ENCODE measurements around the gene MRPL18.
"Not testable (repeated sequence)": the region's sequence is repeated elsewhere in the genome, so short reads cannot be mapped to it uniquely, and the experiment has no call there.

MRPL18 gene

GRCh38 chr6:159790149-159790955 lies at the start of gene MRPL18:
Gene MRPL18, plus strand, starts transcription at chr6:159790467. Its CDS starts 121 bp downstream, at chr6:159790588.
- Mint-ChIP-seq H3K9me3 (no peaks in the 10 kb centered on the region), H3K4me1 (peaks cover 72% of the 10 kb centered on the region), H3K27me3 (peaks cover 3% of the 10 kb centered on the region), H3K27ac (peak within 1 kb of the TSS; percentile 99), H3K4me3 (peak within 1 kb of the TSS; percentile 91), H3K36me3 (ENCODE audit: low read depth) (peaks cover 66% of the 10 kb centered on the region)
- ATAC-seq (peak; percentile 92), DNase-seq (peak; percentile 88)

DNA sequence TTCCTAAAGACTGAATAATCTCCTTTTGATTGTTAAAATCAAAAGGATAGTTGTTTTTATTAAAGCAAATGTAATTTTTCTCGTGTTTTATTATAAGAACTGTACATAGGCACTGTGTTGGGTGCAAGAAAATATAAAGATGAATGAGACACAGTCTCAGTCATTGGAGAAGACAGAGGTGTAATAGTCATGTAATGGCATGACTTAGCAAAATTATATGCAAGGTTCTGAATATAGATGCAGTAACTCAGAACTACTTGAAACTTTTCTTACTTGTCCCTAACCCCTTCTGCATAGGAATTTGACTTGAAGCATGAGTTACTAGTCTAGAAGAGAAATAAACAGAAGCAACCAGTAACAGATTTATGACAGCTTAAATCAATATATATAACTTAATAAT lies 48.1 kb upstream of the MRPL18 start:
- DNase-seq (no peak), ATAC-seq (no peak)
- peaks cover 56% of the 10 kb centered on the region for H3K36me3 Mint-ChIP-seq (ENCODE audit: low read depth)
- no peaks in the 10 kb centered on the region for H3K9me3 Mint-ChIP-seq
- H3K27ac Mint-ChIP-seq = peak overlapping the region; percentile 72
- peaks cover 13% of the 10 kb centered on the region for H3K4me1 Mint-ChIP-seq
- H3K4me3 Mint-ChIP-seq = no peak overlapping the region
- no peaks in the 10 kb centered on the region for H3K27me3 Mint-ChIP-seq

DNA sequence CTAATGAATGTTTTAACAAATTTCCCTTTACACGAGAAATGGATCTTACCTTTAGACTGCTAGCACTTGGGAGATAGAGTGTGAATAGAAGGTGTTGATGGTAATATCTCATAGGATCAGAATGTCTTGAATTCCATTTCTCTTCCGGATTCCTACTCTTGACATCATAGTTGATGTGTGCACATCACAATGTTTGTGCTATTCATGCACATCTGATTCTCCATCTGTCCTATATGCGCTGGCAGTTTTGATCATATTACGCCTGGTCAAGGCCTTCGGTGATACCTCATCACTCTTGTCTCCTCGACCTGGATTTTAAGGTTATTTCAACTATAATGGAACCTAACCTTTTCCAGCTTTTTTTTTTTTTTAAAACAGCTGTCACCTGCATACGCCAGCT lies 45.2 kb upstream of the MRPL18 start:
- peaks cover 2% of the 10 kb centered on the region for H3K4me1 Mint-ChIP-seq
- DNase-seq (no peak), ATAC-seq (no peak)
- no peaks in the 10 kb centered on the region for H3K9me3 Mint-ChIP-seq
- no peaks in the 10 kb centered on the region for H3K27me3 Mint-ChIP-seq
- H3K36me3 Mint-ChIP-seq (ENCODE audit: low read depth) = peaks cover 70% of the 10 kb centered on the region
- H3K27ac Mint-ChIP-seq = peak overlapping the region; percentile 54
- H3K4me3 Mint-ChIP-seq = no peak overlapping the region

- ATAC-seq (no peak), DNase-seq (no peak)
- no peak overlapping the region for H3K27ac Mint-ChIP-seq
Observed at GRCh38 chr6:159746759-159747158, 43.5 kb upstream of the MRPL18 start.

DNA sequence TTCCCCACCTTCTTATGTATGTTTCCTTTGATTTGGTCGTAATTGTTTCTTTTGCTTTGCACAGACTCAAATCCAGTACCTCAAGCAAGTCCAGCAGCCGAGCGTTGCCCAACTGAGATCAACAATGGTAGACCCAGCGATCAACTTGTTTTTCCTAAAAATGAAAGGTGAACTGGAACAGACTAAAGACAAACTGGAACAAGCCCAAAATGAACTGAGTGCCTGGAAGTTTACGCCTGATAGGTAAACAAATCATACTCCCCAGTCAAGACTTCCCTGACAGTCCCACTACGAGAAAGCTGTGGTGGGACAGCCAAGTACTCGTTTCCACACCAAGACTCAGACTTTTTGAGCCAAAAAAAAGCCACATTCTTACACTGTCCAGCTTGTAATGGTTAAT lies 42.1 kb upstream of the MRPL18 start:
- not testable (repeated sequence) for H3K27me3 Mint-ChIP-seq, H3K4me1 Mint-ChIP-seq, H3K9me3 Mint-ChIP-seq, H3K4me3 Mint-ChIP-seq, DNase-seq, H3K27ac Mint-ChIP-seq, ATAC-seq
- peaks cover 73% of the 10 kb centered on the region for H3K36me3 Mint-ChIP-seq (ENCODE audit: low read depth)

More at GRCh38 chr6:159746759-159747158, 43.5 kb upstream of the MRPL18 start:
- H3K9me3 Mint-ChIP-seq = no peaks in the 10 kb centered on the region
- no peak overlapping the region for H3K4me3 Mint-ChIP-seq
- peaks cover 72% of the 10 kb centered on the region for H3K36me3 Mint-ChIP-seq (ENCODE audit: low read depth)
- H3K4me1 Mint-ChIP-seq = no peaks in the 10 kb centered on the region
- no peaks in the 10 kb centered on the region for H3K27me3 Mint-ChIP-seq

- Mint-ChIP-seq H3K9me3 (no peaks in the 10 kb centered on the region), H3K27ac (no peak overlapping the region), H3K4me3 (no peak overlapping the region), H3K27me3 (no peaks in the 10 kb centered on the region), H3K4me1 (peaks cover 4% of the 10 kb centered on the region), H3K36me3 (ENCODE audit: low read depth) (peaks cover 72% of the 10 kb centered on the region)
- ATAC-seq (no peak), DNase-seq (no peak)
Observed at GRCh38 chr6:159751448-159751847, 38.8 kb upstream of the MRPL18 start.

GRCh38 chr6:159753081-159753872 lies 37.0 kb upstream of the MRPL18 start:
- Mint-ChIP-seq H3K4me1 (peaks cover 6% of the 10 kb centered on the region), H3K36me3 (ENCODE audit: low read depth) (peaks cover 74% of the 10 kb centered on the region), H3K4me3 (no peak overlapping the region), H3K9me3 (no peaks in the 10 kb centered on the region), H3K27me3 (no peaks in the 10 kb centered on the region), H3K27ac (peak overlapping the region; percentile 53)
- no peak for ATAC-seq
- no peak for DNase-seq

GRCh38 chr6:159754401-159754800 lies 35.9 kb upstream of the MRPL18 start:
- no peak overlapping the region for H3K27ac Mint-ChIP-seq

GRCh38 chr6:159754959-159755914 lies 35.0 kb upstream of the MRPL18 start:
- Mint-ChIP-seq H3K4me3 (no peak overlapping the region), H3K4me1 (peaks cover 13% of the 10 kb centered on the region), H3K36me3 (ENCODE audit: low read depth) (peaks cover 65% of the 10 kb centered on the region), H3K9me3 (no peaks in the 10 kb centered on the region), H3K27ac (no peak overlapping the region), H3K27me3 (no peaks in the 10 kb centered on the region)
- DNase-seq (no peak), ATAC-seq (no peak)

More at GRCh38 chr6:159754401-159754800, 35.9 kb upstream of the MRPL18 start:
- Mint-ChIP-seq H3K4me1 (peaks cover 9% of the 10 kb centered on the region), H3K4me3 (no peak overlapping the region), H3K9me3 (no peaks in the 10 kb centered on the region), H3K27me3 (no peaks in the 10 kb centered on the region), H3K36me3 (ENCODE audit: low read depth) (peaks cover 69% of the 10 kb centered on the region)
- DNase-seq (no peak), ATAC-seq (no peak)

- ATAC-seq (no peak), DNase-seq (no peak)
- Mint-ChIP-seq H3K4me3 (no peak overlapping the region), H3K36me3 (ENCODE audit: low read depth) (peaks cover 58% of the 10 kb centered on the region), H3K27ac (no peak overlapping the region), H3K9me3 (no peaks in the 10 kb centered on the region), H3K27me3 (no peaks in the 10 kb centered on the region), H3K4me1 (peaks cover 24% of the 10 kb centered on the region)
Observed at GRCh38 chr6:159756508-159756907, 33.8 kb upstream of the MRPL18 start.

DNA sequence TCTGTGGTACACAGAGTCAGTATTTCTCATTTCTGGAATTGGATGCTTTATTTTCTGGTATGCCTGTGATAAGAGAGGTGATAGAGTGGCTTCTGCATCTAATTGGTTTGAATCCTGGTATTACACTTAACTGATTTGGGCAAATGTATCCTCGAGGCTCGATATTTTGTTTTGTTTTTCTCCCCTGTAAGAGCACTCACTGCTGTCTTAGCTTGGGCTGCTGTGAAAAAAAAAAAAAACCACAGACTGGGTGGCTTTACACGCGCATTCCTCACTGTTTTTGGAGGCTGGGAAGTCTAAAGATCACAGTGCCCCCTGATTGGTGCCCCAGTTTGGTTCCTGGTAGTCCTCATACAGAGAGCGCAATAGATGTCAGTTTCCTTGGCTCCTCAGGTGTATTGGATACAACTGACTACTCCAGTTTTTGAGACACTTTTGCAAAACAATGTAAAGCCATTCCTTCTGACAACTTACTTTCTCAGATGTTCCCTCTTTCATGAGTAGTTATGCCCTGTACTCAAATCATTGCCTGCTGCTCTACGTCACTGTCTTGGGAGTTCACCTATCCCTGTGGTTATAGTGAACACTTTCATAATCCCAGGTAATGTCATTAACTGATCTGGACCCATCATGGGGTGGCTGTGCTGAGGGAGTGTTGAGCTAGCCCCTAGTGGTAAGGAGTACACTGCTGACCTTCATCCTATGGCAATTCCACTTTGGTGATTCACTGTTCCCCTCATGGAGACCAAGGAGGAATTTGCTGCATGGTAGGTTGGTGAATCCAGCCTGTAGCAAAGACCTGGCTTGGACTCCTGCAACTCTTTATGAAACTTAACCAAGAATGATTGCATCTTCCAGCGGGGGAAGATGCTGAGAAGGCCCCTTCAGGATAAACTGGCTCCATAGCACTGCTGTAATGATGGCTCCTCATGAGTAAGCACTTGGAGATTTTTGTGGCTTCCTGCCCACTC lies 32.0 kb upstream of the MRPL18 start:
- Mint-ChIP-seq H3K27ac (peak overlapping the region; percentile 15), H3K4me3 (no peak overlapping the region), H3K9me3 (no peaks in the 10 kb centered on the region), H3K27me3 (no peaks in the 10 kb centered on the region), H3K4me1 (peaks cover 30% of the 10 kb centered on the region), H3K36me3 (ENCODE audit: low read depth) (peaks cover 49% of the 10 kb centered on the region)
- ATAC-seq (no peak), DNase-seq (no peak)

GRCh38 chr6:159759645-159760044 lies 30.6 kb upstream of the MRPL18 start:
- H3K4me3 Mint-ChIP-seq = peak overlapping the region; percentile 17
- no peaks in the 10 kb centered on the region for H3K9me3 Mint-ChIP-seq
- H3K4me1 Mint-ChIP-seq = peaks cover 30% of the 10 kb centered on the region
- H3K27me3 Mint-ChIP-seq = no peaks in the 10 kb centered on the region
- DNase-seq (no peak), ATAC-seq (no peak)
- peak overlapping the region; percentile 46 for H3K27ac Mint-ChIP-seq
- peaks cover 42% of the 10 kb centered on the region for H3K36me3 Mint-ChIP-seq (ENCODE audit: low read depth)

DNA sequence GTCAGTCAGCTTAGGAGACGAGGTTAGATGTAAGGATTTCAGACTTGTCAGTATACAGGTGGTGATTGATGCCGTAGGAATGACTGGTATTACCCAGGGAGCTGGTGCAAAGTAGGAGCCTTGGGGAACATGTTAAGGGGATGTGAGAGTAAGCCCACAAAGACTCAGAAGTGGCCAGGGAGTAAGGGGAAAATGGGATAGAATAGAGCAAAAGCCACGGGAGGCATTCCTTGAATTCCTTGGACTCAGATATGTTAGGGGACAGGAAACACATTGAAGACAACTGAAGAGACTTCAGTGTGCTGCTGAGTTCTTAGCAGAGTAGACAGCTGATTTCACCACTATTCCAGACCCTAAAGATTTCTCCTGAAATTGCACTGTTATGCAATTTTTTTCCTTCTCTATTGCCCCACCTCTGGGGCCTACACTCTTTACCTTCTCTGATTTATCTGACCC lies 29.6 kb upstream of the MRPL18 start:
- DNase-seq (no peak), ATAC-seq (no peak)
- peaks cover 36% of the 10 kb centered on the region for H3K36me3 Mint-ChIP-seq (ENCODE audit: low read depth)
- H3K27me3 Mint-ChIP-seq = no peaks in the 10 kb centered on the region
- peak overlapping the region; percentile 95 for H3K27ac Mint-ChIP-seq
- no peaks in the 10 kb centered on the region for H3K9me3 Mint-ChIP-seq
- peaks cover 27% of the 10 kb centered on the region for H3K4me1 Mint-ChIP-seq
- H3K4me3 Mint-ChIP-seq = peak overlapping the region; percentile 83

All from activated naive CD8-positive, alpha-beta T cell treated with anti-CD3 and anti-CD28 coated beads, Interleukin-2, amount 50 U/mL, for 24 hours (primary cell).